ENCODE results near the gene GUCY1A1.
"Not testable (repeated sequence)": the region's sequence is repeated elsewhere in the genome, so short reads cannot be mapped to it uniquely, and the experiment has no call there.

The GUCY1A1 gene, protein sequence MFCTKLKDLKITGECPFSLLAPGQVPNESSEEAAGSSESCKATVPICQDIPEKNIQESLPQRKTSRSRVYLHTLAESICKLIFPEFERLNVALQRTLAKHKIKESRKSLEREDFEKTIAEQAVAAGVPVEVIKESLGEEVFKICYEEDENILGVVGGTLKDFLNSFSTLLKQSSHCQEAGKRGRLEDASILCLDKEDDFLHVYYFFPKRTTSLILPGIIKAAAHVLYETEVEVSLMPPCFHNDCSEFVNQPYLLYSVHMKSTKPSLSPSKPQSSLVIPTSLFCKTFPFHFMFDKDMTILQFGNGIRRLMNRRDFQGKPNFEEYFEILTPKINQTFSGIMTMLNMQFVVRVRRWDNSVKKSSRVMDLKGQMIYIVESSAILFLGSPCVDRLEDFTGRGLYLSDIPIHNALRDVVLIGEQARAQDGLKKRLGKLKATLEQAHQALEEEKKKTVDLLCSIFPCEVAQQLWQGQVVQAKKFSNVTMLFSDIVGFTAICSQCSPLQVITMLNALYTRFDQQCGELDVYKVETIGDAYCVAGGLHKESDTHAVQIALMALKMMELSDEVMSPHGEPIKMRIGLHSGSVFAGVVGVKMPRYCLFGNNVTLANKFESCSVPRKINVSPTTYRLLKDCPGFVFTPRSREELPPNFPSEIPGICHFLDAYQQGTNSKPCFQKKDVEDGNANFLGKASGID

DNA sequence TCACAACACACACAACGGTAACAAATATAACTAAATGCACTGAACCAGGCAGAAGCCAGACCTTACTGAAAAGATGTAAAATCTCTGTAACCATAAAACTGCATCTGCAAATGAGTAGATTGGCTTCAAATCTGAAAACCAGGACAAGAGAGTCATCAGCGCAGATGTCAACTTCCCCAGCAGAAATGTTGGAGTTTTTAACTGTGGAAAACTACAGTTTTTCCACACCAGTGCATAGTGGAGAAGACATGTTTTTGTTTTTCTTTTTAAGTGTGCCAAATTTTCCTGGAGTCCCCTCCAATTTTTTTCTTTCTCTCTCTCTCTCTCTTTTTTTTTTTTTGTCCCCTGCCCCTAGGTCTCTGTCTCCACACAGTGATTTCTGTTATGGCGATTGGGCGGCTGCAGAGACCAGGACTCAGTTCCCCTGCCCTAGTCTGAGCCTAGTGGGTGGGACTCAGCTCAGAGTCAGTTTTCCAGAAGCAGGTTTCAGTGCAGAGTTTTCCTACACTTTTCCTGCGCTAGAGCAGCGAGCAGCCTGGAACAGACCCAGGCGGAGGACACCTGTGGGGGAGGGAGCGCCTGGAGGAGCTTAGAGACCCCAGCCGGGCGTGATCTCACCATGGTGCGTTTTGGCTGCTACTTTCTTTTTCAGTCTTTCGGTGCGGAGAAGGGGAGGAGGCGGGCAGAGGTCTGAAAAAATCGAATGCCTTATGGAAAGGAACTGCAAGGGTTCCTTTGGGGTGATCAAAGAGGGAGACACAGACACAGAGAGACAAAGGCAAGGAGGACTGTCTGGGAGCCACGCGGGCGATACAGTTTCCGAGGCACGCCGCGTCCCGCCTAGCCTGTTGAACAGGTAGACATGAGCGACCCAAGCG, at the start of gene GUCY1A1:
Gene GUCY1A1, plus strand, starts transcription at position 505 of the 878 bp plus-strand sequence. CDS start 30,020 bp downstream, outside the sequence.
- DNase-seq = no peak

DNA sequence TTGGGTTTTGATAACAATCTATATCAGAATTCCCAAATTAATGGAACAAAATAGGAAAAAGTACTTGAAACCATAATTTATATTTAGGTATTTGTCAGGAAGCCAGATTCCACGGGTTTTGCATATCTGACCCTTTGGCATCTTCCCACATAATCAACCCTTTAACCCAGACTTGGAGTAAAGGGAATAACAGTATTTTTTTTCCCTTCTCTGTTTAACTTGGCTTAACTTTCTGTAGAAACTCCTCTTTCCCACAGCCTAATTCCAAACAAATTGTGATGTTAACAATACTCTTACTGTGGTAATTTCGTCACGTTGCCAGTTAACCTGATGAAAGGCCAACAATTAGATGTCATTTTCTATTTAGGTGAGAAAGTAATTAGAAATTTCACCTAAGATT, 49.4 kb upstream of the GUCY1A1 start:
- no peak for DNase-seq

DNA sequence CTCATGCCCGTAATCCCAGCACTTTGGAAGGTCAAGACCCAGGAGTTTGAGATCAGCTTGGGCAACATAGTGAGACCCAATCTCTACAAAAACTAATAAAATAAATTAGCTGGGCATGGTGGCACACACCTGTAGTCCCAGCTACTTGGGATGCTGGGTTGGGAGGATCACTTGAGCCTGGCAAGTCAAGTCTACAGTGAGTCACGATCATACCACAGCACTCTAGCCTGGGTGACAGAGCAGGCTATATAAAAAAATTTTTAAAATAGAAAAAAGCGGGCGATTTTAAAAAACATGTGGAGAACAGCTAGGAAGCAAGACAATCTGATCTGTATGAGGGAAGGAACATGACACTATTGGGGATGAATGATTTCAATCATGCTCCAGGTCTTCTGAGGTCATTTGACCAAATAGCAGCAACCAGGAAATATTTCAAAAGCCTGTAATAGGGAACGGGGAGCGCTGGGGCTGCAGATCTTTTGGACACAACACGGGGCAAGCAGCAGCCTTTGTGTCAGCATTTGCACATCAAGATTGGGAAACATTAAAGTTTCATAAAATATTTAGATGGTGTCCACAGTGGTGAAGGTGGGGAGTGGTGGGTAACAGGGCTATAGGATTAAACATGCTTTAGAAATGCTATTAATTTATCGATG, 48.3 kb upstream of the GUCY1A1 start:
- no peak for DNase-seq

DNA sequence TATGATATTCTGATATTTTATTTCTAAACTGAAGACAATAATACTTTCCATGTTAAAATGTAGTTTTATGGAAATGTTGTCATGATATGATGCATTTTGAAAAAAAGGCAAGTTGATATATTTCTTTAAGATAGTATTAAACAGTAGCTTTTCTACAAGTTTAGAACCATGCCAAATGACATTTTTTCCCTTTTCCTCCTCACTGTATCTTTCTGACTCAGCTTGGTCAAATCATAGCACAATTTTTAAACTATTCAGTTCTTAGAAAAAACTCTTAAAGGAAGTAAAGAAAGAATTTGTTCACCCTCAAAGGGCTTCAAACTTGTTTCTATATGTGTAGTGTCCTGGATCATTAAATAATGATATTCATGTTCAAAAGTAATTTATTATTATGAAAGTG, 46.0 kb upstream of the GUCY1A1 start:
- no peak for DNase-seq

DNA sequence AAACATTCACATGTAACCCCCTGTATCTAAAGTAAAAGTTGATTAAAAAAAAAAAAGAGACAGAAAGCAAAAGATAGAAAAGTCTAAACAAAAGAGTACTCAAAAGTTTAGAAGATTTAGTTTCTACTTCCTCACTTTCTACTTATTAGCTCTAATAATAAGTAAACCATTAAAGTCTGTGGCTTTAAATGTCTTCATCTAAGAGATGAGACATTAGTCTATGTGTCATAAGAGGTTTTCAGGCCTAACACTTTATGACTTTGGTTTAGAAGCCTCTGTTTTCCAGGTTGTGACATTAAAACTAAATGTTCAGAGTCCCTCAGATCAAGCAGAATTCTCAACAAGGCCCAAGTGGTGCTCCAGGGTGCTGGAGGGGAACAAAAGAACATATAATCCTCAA, 42.2 kb upstream of the GUCY1A1 start:
- DNase-seq = no peak

DNA sequence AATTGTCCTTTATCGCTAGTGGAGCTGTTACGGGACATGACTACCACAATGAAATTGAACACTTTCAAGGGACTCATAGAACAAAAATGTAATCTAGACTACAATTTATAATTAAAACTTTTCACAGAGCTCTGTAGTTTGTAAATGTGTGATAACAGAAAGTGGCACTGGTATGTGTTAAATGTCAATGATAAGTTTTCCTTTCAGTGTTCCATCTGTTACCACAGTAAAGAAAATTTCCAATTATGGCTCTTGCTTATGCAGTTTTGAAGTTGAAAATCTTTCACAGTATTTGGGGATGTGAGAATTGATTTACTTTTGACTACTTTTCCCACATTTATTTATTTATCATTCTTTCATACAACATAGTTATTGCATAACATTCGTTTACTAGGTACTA, 40.1 kb upstream of the GUCY1A1 start:
- DNase-seq = no peak

DNA sequence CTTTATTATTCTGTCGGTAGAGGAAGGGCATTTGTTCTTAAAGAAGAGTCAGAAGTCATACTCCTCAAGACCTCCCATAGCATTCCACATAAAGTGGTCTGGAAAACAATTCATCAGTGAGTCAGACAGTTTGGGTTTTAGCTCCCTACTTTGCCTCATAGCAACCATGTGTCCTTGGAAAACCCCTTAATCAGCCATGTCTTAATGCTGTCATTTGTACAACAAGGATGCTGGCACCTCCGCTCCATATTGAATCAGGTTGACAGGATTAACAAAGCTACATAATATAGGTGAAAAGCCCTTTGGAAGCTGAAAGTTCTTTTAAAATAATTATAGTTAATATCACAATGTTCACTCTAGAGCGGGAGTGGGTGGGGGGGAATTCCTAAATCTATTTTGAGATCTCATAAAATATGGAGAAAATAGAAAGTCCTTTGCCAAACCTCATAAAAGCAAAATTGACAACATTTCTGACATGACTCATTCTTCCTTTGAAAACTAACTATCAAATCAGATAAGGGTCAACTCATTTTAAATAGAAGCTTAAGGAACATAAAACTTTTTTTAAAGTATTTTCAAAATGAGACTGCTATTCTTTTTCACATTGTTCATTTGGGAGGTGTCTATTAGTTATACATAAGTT, 37.3 kb upstream of the GUCY1A1 start:
- DNase-seq = no peak

DNA sequence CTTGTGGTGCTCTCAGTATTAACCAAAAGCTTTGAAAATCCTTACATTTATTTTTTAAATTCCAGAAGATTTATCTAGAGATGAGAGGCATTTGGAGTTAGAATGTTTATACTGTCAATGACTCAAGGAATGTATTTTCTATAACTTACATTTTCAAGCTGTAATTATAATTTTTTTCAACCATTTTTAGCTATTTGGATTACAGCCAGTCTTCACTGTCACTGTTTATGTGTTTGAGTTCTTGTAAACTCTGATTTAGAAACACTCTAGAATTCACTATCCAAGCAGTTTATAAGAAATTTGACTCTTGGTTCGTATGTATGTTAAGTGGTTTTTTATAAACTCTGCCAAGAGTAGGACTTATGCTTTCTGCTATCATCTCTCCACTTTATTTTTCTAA, 36.7 kb upstream of the GUCY1A1 start:
- no peak for DNase-seq

DNA sequence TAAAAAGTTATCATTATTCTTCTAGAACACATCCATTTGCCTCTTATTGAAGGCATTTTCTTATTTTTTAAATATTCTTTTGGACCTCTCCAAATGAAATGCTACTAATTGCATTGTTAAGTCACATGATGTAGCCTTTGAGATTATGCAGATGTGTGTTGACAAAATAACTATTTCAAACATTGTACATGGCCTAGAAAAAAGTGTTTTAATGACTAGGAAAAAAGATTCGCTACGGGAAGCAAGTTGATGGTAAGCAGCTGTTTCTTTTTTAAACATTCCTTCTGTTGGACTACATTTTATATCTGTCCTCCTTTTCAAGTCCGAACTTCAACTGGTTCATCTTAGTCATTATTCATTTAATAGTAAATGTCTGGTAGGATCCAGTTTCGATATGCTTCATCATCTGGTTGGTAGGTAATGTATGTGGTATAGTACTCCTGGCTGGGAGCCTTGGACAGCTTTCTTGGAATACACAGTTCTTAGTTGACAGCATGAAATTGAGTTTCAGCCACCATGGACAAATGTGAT, 34.3 kb upstream of the GUCY1A1 start:
- DNase-seq = no peak

DNA sequence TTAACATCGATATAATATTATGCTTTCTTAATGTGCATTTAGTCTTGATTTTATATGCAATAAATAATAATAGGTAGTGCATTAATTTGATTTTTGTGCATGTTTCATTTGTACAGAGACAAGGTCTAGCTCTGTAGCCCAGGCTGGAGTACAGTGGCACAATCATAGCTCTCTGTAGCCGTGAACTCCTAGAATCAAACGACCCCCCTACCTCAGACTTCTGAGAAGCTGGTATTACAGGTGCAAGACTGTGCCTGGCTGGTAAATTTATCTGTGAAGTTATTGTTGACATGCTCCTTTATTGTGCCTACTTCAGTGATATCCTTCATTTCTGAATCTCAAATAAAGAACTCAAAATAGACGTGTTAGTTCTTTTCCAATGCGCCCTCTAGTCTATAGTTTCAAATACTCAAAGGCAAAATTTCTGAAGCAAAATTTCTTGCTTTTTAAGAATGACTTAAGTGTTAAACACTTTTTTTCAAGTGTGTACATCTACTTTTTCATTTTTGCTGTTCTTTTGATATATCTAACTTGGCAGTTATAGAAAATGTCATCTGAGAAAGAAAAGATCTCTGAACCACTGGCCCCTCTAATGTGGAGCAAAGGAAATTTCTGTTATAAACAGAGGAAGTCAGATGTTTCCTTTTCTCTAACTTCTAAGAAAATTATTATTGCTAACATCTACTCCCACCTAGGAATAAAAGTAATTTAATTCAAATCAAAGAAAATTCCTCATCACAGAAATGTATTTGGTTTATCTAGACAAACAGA, 28.3 kb upstream of the GUCY1A1 start:
- DNase-seq = no peak

DNA sequence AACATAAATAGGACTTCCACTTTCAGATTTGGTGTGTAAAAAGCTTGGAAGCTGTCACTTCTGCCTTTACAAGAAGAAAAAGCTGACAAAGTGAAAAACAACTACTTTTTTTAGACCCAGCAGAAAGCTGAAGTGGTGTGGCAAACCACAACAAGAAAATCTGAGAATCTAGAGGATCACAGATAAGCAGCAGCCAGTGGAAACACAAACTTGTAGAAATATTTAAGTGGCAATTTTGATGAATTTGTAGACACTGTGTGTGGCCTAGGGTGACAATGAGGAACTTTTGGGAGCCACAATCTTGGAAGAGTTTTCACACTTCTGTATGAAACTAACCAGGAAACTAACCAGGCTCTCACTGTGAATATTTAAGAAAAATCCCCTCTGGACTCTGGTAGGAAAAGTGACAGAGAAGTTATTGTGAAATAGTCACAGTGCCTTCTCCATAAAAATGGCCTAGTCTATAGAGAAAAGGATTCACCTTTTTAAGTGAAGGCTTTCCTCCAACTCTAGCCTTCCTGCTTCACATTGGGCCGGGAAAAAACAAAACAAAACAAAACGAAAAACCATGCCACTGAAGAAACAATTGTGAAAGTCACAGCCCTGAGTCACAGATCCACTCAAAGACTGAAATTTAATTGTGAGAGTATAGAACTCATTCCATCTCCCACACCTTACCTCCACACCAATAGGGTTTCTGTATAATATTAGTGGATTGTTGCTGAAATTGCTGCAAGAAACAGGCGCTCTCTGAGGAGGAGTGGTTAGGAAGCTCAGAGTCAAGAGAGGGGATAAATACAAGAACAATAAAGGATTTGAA, 26.7 kb upstream of the GUCY1A1 start:
- DNase-seq = no peak

DNA sequence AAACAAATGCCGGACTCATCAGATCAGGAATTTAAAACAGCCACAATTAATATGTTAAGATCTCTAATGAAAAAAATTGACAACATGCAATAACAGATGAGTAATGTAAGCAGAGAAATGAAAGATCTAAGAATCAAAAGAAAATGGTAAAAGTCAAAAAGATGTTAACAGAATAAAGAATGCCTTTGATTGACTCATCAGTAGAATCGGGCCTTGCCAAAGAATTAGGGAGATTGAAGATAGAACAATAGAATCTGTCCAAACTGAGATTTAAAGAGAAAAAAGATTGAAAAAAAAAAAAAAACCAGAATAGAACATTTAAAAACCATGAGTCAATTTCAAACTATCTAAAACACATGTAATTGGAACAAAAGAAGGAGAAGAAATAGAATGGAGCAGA, 25.9 kb upstream of the GUCY1A1 start:
- DNase-seq = no peak

DNA sequence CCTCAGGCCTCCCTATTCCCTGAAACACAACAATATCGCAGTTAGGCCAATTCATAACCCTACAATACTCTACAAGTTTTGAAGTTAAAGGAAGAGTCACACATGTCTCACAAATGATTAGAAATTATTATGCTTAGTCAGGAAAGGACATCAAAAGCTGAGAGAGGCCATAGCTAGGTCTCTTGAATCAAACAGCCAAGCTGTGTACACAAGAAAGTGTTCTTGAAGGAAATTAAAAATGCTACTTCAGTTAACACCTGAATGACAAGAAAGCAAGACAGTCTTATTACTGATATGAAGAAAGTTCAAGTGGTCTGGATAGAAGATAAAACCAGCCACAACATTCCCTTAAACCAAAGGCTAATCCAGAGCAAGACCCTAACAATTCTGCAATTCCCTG, 23.6 kb upstream of the GUCY1A1 start:
- no peak for DNase-seq

DNA sequence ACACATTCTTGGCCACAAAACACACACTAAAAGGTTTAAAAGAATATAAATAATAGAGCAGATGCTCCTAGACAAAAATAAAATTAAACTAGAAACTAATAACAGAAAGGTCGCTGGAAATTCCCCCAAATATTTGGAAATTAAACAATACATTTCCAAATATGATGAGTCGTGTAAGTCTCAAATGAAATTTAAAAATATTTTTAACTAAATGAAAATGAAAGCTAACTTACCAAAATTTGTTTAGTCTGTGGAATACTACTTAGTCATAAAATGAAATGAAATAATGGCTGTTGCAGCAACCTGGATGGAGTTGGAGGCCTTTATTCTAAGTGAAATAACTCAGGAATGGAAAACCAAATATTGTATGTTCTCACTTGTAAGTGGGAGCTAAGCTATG, 20.6 kb upstream of the GUCY1A1 start:
- DNase-seq = no peak

DNA sequence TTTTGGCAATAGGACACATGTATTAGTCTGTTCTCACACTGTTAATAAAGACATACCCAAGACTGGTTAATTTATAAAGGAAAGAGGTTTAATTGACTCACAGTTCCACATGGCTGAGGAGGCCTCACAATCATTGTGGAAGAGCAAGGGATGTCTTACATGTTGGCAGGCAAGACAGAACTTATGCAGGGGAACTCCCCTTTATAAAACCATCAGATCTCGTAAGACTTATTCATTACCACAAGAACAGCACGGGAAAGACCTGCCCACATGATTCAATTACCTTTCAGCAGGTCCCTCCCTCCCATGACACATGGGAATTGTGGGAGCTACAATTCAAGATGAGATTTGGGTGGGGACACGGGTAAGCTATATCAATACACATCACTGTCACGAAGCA, 15.9 kb upstream of the GUCY1A1 start:
- not testable (repeated sequence) for DNase-seq

DNA sequence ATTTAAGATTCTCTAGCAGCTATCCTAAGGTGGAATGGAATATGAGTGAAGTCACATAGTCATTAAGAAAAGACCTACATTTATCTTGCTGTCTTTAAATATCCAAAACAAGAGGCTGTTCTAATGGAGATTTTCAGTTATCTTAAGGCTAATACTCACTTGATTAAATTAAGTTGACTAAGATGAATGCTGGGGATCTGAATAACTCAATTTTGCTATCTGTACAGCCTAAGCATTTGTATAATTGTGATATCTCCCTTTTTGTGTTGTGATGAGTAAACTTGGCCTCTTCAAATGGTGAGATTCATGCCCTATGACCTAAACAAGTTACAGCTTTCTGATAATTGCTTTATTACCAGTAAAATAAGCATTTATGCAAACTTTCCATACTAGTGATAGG, 13.6 kb upstream of the GUCY1A1 start:
- no peak for DNase-seq

DNA sequence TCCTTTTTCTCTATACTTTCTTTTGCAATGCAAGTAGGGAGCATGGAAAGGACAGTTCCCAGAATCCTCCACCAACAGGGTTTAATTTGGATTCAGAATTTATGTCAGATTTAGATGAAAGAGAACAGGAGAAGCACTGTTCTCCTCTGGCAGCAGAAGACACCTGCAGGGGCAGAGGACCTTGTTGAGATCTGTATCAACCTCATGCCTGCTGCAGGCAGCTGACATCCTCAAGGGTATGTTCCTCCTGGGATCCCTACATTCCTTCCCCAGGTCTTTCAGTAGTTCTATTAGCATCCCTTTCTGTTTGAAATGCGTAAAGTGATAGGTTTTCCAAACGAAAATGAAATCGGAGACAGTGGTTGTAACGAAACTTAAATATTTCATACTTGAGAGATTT, 10.6 kb upstream of the GUCY1A1 start:
- no peak for DNase-seq

DNA sequence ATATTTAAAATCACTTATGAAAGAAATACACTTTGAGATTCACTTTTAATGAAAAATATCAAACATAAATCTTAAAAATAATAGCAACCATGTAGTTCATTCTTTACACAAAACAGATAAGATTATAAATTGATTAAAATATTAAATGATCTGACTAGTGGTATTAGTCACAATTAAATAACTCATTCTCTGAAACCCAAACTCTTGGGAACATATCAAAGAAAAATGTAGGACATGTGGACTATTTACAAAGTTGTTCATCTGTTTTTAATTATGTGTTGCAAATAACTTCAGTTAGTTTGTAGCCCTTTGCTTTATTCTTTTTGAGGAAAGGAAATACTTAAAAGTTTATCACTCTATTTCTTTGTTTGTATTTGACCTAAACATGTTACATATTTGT, 9.5 kb upstream of the GUCY1A1 start:
- DNase-seq = no peak

DNA sequence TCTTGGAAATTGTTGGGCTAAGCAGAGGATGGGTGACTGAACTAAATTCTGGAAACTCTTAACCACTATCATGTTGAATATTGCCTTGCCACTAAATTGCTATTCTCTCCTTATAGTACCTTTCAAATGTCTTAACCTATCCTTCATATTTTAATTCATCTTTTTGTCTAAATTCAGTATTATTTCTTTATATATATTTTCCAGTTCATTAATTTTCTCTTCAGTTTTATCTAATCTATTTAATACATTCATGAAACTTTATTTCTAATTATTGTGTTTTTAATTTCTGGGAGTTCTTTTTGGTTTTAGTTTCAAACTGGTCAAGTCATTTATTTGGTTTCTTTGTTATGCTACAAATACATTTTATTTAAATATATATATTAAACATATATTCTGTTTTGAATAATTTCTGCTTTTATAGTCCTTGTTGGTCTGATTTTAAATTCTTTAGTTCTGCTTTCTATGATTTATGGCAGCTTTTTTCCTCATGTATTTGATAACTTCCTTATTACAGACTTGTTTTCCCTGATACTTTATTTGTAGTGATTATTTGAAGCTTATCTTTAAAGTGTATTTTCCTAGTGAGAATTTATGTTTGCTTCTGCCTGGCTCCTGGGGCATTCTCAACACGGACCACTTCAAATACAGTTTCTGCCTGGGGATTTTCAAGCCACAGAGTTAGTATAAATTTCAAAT, 8.5 kb upstream of the GUCY1A1 start:
- no peak for DNase-seq

DNA sequence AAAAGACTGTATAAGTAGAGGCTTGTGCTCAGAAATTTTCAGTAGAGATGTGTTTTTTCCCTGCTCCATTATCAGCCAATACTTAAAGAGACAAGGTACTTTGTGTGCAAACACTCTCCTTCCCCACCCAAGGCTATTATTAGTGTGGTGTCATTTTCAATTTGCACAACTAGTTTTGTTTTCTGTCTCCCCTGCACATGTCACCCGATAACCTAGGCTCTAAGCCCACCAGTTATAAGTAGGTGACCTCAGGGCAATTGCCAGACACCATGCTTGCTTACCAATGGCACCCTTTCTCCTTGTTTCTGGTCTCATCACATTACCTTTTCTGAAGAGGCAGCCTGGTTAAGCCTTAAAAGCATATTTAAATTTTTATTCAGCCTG, 8.0 kb upstream of the GUCY1A1 start:
- DNase-seq = no peak

All from NCI-H2081 treated with DMSO at 0.1 percent for 48 hours (cell line).